ENCODE data around the gene ABHD3. TPM values are rescaled to one million over a fixed set of nuclear protein-coding genes. Genes with fewer than 3 reads are reported as not detected.
A peak's percentile ranks its signal among the peaks of the same experiment; 100 is the strongest.
"Not testable (repeated sequence)": the region's sequence is repeated elsewhere in the genome, so short reads cannot be mapped to it uniquely, and the experiment has no call there.

The ABHD3 gene
- total RNA-seq, 1 donor from 2014 or later = 12.9 TPM

DNA sequence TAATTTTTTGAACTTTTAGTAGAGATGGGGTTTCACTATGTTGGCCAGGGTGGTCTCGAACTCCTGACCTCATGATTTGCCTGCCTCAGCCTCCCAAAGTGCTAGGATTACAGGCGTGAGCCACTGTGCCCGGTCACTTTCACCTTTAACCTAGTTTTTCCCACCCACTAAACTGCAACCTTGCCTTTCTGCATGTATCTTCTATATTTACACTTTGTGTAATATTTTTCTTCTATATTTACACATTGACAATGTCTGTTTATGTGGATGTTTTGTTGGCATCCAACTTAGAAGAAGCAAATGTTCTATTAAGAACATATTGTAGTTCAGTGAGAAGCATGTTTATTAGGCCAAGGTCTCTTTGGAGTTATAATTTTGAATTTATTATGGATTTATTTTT lies 65.8 kb downstream of the ABHD3 start:
- no peak for ATAC-seq

DNA sequence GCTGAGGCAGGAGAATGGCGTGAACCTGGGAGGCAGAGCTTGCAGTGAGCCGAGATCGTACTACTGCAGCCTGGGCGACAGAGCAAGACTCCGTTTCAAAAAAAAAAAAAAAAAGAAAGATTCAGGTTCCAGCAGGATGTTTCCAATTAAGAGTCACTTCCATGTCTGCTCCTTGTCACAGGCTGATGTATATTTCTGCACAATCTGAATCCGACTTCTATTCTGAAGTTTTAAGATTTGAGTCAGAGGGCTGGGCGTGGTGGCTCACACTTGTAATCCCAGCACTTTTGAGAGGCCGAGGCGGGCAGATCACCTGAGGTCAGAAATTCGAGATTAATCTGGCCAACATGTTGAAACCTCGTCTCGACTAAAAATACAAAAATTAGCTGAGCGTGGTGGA lies 67.8 kb downstream of the ABHD3 start:
- peak; percentile 33 for ATAC-seq

DNA sequence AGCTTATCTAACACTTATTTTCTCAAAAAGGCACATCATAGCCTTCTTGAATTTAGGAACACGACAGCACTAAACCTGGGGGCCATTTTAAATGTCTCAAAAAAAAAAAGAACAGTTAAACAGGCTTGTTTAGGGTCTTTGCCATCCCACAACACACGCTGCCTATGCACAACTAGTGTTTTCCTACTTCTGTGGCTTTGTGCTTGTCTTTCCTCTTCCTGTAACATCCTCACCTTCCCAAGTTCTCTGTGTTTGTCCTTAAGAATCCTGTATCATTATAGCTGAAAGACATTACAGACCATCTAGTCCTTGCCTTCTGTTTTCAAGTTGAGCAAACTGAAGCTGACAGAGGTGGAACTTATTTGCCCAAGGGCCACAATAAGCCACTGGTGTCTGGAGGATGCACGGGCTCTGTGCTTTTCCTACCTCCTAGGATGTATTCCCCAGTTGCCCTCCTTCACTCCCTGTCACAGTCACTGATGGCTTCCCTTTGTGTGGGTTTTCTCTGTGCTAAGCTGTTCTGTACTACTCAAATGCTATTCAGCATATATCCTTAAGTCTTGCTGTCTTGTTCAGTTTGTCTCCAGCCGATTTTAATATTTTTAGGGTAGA lies 69.9 kb downstream of the ABHD3 start:
- no peak for ATAC-seq

DNA sequence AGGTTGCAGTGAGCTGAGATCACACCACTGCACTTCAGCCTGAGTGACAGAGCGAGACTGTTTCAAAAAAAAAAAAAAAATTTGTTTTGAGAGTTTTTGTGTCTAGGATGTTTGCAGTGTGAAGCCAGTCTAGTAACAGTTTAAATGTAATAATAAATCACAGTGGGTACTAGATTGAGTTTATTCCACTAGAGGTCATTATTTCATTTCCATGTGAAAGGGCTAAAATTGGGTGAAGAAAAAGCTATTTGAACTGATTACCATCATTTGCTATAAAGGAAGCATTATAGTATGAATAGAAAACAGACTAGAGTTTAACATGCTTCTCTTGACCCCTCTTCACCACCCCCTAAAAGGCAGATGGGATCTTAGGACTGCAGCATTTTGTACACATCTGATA lies 72.2 kb downstream of the ABHD3 start:
- no peak for ATAC-seq

DNA sequence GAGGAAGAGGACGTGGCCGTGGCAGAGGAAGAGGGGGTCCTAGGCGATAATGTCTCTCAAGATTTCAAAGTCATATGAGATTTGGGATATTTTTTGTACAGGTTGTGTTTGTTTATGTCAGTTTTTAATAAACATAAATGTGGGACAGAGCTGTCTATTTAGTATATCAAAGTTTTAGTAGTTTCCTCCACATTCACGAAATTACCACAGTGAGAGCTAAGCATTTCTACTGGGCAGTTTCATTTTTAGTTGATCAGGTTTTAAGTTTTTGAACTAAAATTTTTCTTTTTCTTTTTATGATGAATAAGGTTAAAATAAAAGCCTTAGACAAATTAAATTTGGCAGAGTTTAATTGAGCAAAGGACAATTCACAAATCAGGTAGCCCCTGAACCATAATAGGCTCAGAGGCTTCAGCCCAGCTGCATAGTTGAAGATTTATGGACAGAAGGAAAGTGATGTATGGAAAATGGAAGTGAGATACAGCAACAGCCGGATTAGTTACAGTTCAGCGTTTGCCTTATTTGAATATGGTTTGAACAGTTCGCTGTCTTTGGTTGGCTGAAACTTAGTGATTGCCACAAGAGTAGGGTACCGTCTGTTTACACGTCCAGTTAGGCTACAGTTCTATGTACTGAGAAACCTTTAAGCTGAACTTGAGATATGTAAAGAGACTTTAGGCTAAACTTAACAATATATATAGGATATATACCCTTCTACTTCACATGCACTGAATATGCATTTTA lies 75.3 kb downstream of the ABHD3 start:
- no peak for ATAC-seq

DNA sequence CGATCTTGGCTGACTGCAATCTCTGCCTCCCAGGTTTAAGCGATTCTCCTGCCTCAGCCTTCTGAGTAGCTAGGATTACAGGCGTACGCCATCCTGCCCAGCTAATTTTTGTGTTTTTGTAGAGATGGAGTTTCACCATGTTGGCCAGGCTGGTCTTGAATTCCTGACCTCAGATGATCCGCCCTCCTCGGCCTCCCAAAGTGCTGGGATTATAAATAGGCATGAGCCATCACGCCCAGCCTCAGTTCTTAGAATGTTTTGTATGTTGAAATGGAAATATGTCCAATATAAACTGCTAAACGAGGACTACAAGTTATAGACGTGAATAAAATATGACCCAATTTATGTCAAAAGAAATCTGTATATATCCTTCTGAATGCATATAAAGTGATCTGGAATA lies 82.9 kb downstream of the ABHD3 start:
- not testable (repeated sequence) for ATAC-seq

DNA sequence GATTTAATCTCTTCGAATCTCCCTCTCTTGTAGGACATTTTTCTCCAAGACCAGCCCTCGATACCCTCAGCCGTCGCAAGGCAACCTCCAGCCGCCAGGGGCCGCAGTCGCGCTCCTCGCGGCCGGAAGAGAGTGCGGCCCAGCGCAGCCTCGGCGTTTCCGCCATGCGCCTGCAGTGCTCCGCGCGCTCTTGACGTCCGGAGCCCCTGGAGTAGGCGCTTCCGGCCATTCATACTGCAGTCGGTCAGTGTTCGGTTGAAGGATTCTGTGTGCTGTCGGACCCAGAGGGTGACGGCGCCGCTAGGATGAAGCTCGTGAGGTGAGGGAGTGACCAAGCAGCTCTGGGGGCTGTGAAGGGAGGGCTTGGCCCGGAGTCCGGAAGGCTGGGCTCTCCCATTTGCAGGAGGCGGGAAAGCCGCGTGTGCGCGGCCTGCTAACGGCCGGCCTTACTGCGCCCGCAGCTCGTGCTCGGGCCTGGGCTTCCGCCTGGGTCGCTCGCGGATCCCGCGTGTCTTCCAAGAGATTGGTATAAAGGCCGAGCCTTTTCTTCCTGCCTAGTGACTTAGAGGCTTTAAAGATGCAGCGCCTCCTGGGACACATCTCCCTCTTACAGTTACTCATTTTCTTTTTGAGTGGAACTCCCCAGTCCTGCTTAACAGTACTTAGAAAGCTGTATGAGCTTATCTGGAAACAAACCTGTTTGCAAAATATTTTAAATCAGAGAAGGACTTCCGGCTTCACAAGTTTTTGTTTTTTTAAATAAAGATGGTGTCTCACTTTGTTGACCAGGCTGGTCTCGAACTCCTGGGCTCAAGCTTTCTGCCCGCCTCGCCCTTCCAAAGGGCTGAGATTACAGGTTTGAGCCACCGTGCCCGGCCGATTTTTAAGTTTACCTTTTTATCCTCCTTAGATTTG lies 92.2 kb downstream of the ABHD3 start, which contains the start of gene SNRPD1:
Gene SNRPD1 (plus strand): TSS at position 190 of the 915 bp plus-strand sequence. CDS start 116 bp downstream, at position 306.
- ATAC-seq = peak; percentile 99

DNA sequence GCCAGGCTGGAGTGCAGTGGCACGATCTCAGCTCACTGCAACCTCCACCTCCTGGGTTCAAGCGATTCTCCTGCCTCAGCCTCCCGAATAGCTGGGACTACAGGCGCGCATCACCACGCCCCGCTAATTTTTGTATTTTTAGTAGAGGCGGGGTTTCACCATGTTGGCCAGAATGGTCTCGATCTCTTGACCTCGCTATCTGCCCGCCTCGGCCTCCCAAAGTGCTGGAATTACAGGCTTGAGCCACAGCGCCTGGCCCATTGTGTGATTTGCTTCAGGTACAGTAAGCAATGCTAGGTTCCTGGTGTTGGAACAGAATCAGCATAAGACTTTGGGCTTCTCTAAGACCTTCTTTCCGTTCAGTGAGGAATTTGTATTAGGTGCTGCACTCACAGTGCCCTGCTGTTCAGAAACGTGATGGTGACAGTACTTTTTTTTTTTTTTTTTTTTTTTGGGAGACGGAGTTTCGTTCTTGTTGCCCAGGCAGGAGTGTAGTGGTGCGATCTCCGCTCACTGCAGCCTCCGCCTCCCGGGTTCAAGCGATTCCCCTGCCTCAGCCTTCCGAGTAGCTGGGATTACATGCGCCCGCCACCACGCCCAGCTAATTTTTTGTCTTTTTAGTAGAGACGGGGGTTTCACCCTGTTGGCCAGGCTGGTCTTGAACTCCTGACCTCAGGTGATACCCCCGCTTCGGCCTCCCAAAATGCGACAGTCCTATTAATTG lies 93.0 kb downstream of the ABHD3 start:
- not testable (repeated sequence) for ATAC-seq

DNA sequence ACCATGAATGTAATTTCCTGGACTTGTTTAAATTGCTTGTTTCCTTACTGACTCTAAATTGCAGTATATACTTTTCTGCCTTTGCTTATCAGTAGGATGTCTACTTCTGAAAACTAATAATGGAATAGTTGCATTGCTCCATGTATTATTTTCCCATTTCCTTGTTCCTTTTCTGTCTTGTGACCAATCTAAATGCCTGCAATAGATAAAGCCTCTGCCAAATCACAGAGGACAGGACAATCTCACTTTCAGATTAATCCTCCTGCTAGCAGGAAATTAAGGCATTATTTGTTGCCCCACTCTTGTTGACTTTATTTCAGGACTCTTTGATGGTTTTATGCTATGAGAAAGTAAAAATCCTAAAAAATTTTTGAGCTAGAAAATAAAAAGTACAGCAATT lies 99.4 kb downstream of the ABHD3 start:
- ATAC-seq = no peak

DNA sequence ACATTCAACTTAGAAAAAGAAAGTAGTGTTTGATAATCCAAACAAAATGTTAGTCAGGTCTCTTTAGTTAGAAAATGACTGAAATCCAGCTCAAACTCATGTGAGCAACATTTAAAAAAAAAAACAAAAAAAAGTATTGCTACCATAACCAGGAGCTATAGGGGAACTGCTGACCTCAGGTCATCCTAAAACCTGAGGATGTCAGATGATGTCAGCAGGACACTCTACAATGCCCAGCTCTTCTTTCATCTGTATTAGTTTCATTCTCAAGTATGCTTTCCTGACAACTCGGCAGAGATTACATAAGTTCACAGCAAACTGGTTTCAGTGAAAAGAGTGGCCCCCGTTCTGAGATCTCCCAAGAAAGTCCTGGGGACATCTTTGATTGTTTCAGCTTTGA lies 99.9 kb downstream of the ABHD3 start:
- no peak for ATAC-seq

DNA sequence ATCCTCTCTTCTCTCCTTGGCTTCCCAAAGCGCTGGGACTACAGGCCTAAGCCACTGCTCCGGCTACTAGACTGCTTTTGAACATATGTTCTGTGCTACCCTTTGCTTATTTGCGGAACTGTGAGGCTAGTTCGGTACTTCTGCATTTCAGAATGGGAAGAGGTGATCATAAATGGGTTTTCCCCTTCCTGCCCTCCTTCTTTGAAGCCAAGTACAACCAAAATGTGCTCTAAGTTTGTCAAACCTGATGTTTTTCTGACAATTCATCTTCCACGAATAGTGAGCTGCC lies 102.3 kb downstream of the ABHD3 start:
- no peak for ATAC-seq

Other genes starting within 250 kb of the ABHD3 start
- gene ESCO1, start 104.1 kb downstream of the ABHD3 start, total RNA-seq = 10.0 TPM
- gene SNRPD1, start 92.5 kb downstream of the ABHD3 start, total RNA-seq = 57.2 TPM
- 23.8 TPM for gene MIB1, start 36.0 kb upstream of the ABHD3 start, total RNA-seq

Data from esophagus mucosa (tissue), 1 donor.